Measurements from ENCODE around the gene MOB3A.

MOB3A gene

GRCh38 chr19:2046046-2046907 lies 49.8 kb downstream of the MOB3A start:
- no peak for DNase-seq (ENCODE audit: low read depth, low spot score)

- no peak for DNase-seq (ENCODE audit: low read depth, low spot score)
Observed at GRCh38 chr19:2045501-2046045, 50.6 kb downstream of the MOB3A start.

- no peak for DNase-seq (ENCODE audit: low read depth, low spot score)
Observed at GRCh38 chr19:2044709-2045500, 51.2 kb downstream of the MOB3A start.

GRCh38 chr19:2043961-2044708 lies 52.0 kb downstream of the MOB3A start:
- no peak for DNase-seq (ENCODE audit: low read depth, low spot score)

GRCh38 chr19:2043251-2043641 lies 52.9 kb downstream of the MOB3A start:
- no peak for DNase-seq (ENCODE audit: low read depth, low spot score)

- DNase-seq (ENCODE audit: low read depth, low spot score), result no peak
Observed at GRCh38 chr19:2042485-2043250, 53.5 kb downstream of the MOB3A start.

- peak; percentile 99 for DNase-seq (ENCODE audit: low read depth, low spot score)
Observed at GRCh38 chr19:2041683-2042484, 54.2 kb downstream of the MOB3A start.

- no peak for DNase-seq (ENCODE audit: low read depth, low spot score)
Observed at GRCh38 chr19:2041433-2041682, 54.8 kb downstream of the MOB3A start.

GRCh38 chr19:2040647-2041432 lies 55.3 kb downstream of the MOB3A start:
- no peak for DNase-seq (ENCODE audit: low read depth, low spot score)

GRCh38 chr19:2039959-2040646 lies 56.0 kb downstream of the MOB3A start:
- no peak for DNase-seq (ENCODE audit: low read depth, low spot score)

GRCh38 chr19:2039089-2039958 lies 56.8 kb downstream of the MOB3A start:
- DNase-seq (ENCODE audit: low read depth, low spot score), result no peak

- no peak for DNase-seq (ENCODE audit: low read depth, low spot score)
Observed at GRCh38 chr19:2038284-2039088, 57.6 kb downstream of the MOB3A start.

GRCh38 chr19:2037651-2038255 lies 58.4 kb downstream of the MOB3A start:
- no peak for DNase-seq (ENCODE audit: low read depth, low spot score)

- no peak for DNase-seq (ENCODE audit: low read depth, low spot score)
Observed at GRCh38 chr19:2036424-2036823, 59.7 kb downstream of the MOB3A start.

GRCh38 chr19:2035590-2035991 lies 60.5 kb downstream of the MOB3A start:
- no peak for DNase-seq (ENCODE audit: low read depth, low spot score)

GRCh38 chr19:2034729-2035589 lies 61.2 kb downstream of the MOB3A start:
- no peak for DNase-seq (ENCODE audit: low read depth, low spot score)

Measured in activated naive CD8-positive, alpha-beta T cell treated with anti-CD3 and anti-CD28 coated beads, Interleukin-2, amount 50 U/mL, for 16 hours (primary cell).